HG03060 (cell line): ENCODE data around the gene CUEDC1.

Source experiments
- ATAC-seq: cut with Tn5 transposase; IDR thresholded peaks from one replicate; pipeline ENCODE4 v1.9.1; 2021; ENCODE audit warnings: low read depth, moderate number of reproducible peaks; ENCODE audit not compliant: unreplicated experiment

The CUEDC1 gene, protein sequence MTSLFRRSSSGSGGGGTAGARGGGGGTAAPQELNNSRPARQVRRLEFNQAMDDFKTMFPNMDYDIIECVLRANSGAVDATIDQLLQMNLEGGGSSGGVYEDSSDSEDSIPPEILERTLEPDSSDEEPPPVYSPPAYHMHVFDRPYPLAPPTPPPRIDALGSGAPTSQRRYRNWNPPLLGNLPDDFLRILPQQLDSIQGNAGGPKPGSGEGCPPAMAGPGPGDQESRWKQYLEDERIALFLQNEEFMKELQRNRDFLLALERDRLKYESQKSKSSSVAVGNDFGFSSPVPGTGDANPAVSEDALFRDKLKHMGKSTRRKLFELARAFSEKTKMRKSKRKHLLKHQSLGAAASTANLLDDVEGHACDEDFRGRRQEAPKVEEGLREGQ

GRCh38 chr17:57955183-57955931 is at the start of gene CUEDC1:
TSS of gene CUEDC1 (minus strand) at chr17:57955412. CDS start at chr17:57885564, 69,848 bp downstream.
- no peak for ATAC-seq

- no peak for ATAC-seq
These were observed 48.8 kb upstream of the CUEDC1 start for GRCh38 chr17:58004060-58004459.

- ATAC-seq: no peak
These were observed 47.8 kb upstream of the CUEDC1 start for GRCh38 chr17:58002973-58003372.

DNA sequence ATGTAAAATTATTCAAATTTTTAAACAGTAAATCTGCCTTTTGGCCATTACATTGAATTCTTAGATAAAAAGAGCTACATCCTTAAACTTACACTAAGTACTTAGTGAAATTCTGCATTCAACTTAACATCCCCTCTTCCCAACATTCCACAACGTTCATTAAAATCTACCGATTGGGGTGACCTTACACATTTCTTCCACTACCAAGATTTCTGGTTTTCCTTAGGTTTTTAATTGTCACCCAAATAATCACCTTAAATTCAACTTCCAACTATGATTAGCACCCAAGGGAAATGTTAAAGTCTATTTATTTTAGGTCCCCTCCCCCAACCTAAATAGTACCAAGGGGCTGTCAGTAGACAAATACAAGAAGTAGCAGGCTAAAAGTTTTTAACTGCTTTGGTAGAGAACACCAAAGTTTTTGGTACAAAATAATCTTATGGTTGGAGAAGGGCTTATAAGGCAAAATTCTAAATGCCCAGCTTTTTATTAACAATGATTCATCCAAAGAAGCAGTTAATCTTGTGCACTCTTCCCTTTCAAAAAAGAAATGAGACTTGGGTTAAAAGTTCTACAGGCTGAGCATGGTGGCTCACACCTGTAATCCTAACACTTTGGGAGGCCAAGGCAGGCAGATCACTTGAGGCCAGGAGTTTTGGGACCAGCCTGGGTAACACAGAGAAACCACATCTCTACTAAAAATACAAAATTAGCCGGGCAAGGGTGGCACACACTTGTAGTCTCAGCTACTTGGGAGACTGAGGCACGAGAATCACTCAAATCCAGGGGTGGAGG is 47.1 kb upstream of the CUEDC1 start:
- no peak for ATAC-seq

- no peak for ATAC-seq
These were observed 46.4 kb upstream of the CUEDC1 start for GRCh38 chr17:58001461-58002124.

DNA sequence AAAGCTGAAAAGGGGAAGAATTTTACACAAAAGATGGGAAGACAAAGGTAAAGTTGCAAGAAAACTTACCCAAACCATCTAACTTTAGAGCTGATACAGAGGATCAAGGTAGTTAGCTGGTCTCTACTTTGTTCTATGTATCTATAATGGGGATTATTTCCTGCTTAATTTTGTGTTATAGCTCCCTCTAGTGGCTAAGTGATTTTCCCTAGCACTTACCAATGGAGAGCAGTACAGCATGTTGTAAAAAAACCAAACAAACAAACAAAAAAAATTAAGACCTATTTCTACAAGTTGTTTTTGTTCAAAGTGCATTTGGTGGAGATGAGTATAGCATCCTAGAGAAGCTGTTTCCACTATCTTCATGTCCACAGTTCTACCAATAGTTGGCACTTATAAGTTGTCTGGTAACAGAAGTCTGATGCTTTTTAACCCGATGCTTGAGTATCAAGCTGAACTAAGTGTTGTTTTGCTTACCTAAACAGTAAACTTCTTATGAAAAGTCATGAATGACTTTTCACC is 44.3 kb upstream of the CUEDC1 start:
- no peak for ATAC-seq

DNA sequence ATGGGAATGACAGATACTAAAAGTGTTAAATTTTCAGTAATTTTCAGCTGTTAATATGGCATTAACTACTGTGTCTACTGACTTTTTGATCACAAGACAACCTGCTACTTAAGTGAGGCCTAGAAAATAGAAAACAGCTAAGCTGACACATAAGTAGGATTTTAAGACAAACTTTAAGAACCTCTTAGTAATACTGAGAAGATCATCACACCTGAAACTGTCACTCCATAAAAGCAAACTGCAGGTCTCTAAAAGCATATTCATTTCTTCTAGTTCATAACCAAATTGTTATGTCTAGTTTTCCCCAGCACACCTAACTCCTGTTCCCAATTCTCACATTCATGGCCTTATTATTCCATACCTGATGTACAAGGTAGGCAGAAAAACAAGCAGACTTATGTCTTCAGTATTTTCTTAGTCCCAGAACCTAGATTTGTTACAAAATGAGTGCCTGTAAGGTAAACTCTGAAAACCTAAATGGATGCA is 43.8 kb upstream of the CUEDC1 start:
- ATAC-seq: no peak

DNA sequence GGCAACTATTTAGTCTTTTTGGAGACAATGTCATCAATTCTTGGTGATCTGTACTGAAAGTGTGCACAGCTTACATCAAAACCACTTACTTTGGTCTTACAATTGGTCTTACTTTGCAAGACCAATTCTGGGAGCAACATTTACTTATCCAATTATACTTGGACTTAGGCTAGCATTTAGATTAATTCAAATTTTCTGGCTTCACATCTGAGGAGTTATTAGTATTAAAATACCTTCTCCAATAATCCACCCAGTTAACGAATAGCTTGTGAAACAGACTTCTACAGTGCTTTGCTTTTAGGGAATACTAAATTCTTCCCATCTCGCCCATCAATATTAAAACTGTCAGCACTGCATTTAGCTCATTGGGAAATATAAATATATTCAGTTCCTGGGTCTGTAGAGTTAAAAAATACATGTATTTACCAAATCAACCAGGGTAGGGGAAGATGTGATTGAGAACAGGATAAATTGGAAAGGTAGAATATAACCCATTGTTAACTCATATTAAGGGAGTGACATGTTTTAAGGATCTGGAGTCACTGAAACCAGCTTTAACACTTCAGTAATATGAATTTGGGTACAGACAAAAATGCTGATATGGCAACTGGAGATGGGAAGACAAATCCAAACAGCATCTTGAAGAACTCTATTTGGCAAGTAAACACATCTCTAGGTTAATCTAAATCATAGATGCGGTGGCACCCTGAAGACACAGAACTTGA is 42.0 kb upstream of the CUEDC1 start:
- no peak for ATAC-seq

DNA sequence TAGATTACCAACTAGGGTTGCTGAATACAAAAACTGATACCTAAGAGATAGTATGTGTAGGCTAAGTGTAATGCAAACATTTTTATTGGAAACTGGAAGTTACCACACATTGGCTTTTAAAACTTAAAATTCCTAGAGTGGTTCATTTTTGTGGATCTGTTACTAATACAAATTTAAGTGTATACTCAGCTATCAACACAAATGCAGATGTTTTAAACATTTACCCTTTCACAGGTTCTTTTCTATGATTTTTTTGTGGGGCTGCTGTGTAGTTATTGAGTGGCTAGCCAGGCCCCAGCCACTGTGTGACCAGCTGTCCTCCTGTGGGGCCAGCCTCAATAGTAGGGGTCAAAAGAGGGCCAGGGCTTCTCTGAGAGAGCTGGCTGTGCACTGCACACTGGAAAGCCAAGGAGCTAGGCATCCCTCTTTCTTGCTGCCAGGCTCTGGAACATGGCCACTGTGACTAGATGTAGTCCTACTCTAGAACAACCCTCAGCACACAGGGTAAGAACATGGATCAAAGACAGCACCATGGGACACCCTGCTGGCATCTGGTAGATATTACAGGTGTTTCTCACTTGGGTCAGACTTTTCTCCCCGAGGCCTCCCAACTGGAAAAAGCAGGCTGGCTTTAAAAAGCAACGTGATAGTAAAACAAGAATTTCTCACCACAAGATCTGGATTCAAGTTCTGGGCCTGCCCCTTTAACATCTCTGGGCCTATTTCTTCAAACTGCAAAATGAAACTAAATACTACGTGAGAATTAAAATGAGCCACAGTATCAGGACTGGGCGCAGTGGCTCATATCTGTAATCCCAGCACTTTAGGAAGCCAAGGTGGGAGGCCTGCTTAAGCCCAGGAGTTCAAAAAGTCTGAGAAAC is 40.1 kb upstream of the CUEDC1 start:
- no peak for ATAC-seq

DNA sequence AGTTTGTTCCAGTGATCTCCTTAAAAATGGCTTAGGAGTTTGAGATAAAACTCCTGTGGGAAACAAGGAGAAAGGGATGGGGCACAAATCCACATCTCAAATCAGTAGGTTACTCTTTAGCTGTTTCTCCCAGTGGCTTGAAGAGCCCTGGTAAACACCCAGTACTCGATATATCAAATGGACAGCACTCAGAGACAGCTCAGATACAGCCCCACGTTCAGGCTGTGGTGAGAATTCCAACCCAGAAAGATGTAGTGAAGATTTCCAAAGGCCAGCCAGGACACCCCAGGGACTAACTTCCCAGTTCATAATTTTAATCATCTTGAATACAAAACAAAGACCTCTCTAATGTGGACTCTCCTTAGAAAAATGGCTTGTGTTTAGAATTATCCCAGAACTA is 39.2 kb upstream of the CUEDC1 start:
- ATAC-seq: no peak

DNA sequence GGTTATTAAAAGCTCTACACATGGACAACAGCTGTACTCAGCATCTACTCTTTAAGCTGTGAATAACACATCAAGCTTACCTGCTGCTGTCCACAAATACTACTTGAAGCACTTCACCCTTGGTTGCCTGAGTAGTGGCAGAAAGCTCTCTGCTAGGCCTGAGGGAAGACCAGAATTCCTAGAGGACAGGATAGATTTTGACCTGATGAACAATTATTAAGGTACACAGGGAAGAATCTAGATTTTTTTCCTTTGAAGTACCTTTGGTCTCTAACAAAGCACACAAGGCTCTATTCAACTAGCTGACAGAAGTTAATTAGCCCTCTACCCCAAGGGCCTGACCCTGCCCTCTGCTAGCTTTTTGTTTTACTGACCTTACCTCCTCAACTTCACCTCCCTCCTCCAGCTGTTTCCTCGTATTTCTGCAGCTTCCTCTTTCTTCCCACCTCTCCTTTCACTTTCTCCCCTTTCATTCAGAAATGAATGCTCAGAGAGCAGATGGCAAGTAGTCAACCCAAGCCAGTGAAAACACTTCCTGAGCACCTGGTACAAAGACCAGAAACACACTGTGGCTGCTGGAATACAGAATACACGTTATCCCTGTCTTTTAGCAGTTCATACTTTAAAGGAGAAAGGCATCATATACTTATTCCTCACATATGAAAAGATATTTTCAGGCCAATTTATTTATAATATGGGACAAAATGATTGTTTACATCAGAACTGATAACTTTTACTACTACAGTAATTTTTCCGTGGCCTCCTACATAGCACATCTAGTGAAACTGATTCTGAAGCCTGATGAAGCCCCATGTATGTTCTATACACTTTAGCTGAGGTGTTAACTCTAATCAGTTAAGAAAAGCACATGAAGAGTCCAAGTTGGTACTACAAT is 38.5 kb upstream of the CUEDC1 start:
- no peak for ATAC-seq

GRCh38 chr17:57991537-57991936 is 36.3 kb upstream of the CUEDC1 start:
- no peak for ATAC-seq

- no peak for ATAC-seq
These were observed 34.8 kb upstream of the CUEDC1 start for GRCh38 chr17:57990037-57990436.

- ATAC-seq: no peak
These were observed 33.4 kb upstream of the CUEDC1 start for GRCh38 chr17:57988301-57989250.

GRCh38 chr17:57987581-57988300 is 32.5 kb upstream of the CUEDC1 start, which contains the start of gene VEZF1:
TSS of gene VEZF1 (minus strand) at chr17:57988254. CDS start at chr17:57988111, 143 bp downstream.
- ATAC-seq: no peak
